ENCODE results near the gene PGM1. TPM values are rescaled to one million over a fixed set of nuclear protein-coding genes. Genes with fewer than 3 reads are reported as not detected.

Gene PGM1
- total and polyA plus RNA-seq, 9 donors, result 33.5 to 105 (median 50.4) TPM

- Histone ChIP-seq H3K36me3 (no peaks in the 10 kb centered on the region), H3K4me1 (ENCODE audit: insufficient read depth) (peaks cover 7% of the 10 kb centered on the region), H3K4me3 (no peak overlapping the region), H3K27ac (peak overlapping the region; percentile 23 to 62), H3K9me3 (no peaks in the 10 kb centered on the region), H3K27me3 (no peaks in the 10 kb centered on the region)
- intact Hi-C loops (cut with DNase I), result loop anchor here (5.0 to 10.0 kb wide), 3 partner anchors 460 to 572 kb away; no protein-coding TSS in a partner anchor
- no peak for TF ChIP-seq CTCF (IDR thresholded peaks at IDR 0.05)
- no peak for TF ChIP-seq POLR2A (IDR thresholded peaks at IDR 0.05)
- TF ChIP-seq EP300 (IDR thresholded peaks at IDR 0.05), result no peak
- peak; percentile 35 to 62 (median 50) for DNase-seq
- 26 to 42% (median 32%) methylated on average over 6 of the region's 6 CpGs for WGBS, 3 donors
These were observed 81.7 kb downstream of the PGM1 start for GRCh38 chr1:63674865-63675419.

GRCh38 chr1:63675420-63675931 lies 82.3 kb downstream of the PGM1 start:
- Histone ChIP-seq H3K4me3 (no peak overlapping the region), H3K27ac (peak overlapping the region; percentile 23 to 62), H3K27me3 (no peaks in the 10 kb centered on the region), H3K9me3 (no peaks in the 10 kb centered on the region), H3K36me3 (no peaks in the 10 kb centered on the region), H3K4me1 (ENCODE audit: insufficient read depth) (peaks cover 7% of the 10 kb centered on the region)
- TF ChIP-seq CTCF (IDR thresholded peaks at IDR 0.05), result no peak
- TF ChIP-seq EP300 (IDR thresholded peaks at IDR 0.05), result no peak
- TF ChIP-seq POLR2A (IDR thresholded peaks at IDR 0.05), result no peak
- intact Hi-C loops (cut with DNase I), result loop anchor here in 3 of 4 donors (5.0 to 10.0 kb wide), 2 partner anchors 459 to 462 kb away; no protein-coding TSS in a partner anchor
- DNase-seq, result peak; percentile 30 to 57 (median 46)
- WGBS, 3 donors, result 26 to 36% (median 26%) methylated on average over 9 of the region's 9 CpGs

- H3K9me3 ChIP-seq, result no peaks in the 10 kb centered on the region
- no peak for DNase-seq
- H3K4me3 ChIP-seq, result no peak overlapping the region
- peaks cover 7% of the 10 kb centered on the region for H3K4me1 ChIP-seq (ENCODE audit: insufficient read depth)
- intact Hi-C loops (cut with DNase I), result loop anchor here in 3 of 4 donors (5.0 to 10.0 kb wide), 2 partner anchors 457 to 460 kb away; no protein-coding TSS in a partner anchor
- H3K27ac ChIP-seq, result no peak overlapping the region
- no peak for TF ChIP-seq POLR2A (IDR thresholded peaks at IDR 0.05)
- no peak for TF ChIP-seq CTCF (IDR thresholded peaks at IDR 0.05)
- TF ChIP-seq EP300 (IDR thresholded peaks at IDR 0.05), result no peak
- 87 to 96% (median 93%) methylated on average over 3 of the region's 3 CpGs for WGBS, 3 donors
- H3K36me3 ChIP-seq, result no peaks in the 10 kb centered on the region
- no peaks in the 10 kb centered on the region for H3K27me3 ChIP-seq
These were observed 84.3 kb downstream of the PGM1 start for GRCh38 chr1:63677497-63677896.

GRCh38 chr1:63678200-63678599 lies 85.0 kb downstream of the PGM1 start:
- no peak for DNase-seq
- Histone ChIP-seq H3K27me3 (no peaks in the 10 kb centered on the region), H3K4me3 (no peak overlapping the region), H3K36me3 (no peaks in the 10 kb centered on the region), H3K9me3 (no peaks in the 10 kb centered on the region), H3K4me1 (ENCODE audit: insufficient read depth) (peaks cover 7% of the 10 kb centered on the region), H3K27ac (no peak overlapping the region)
- intact Hi-C loops (cut with DNase I), result loop anchor here in 3 of 4 donors (5.0 to 10.0 kb wide), 2 partner anchors 457 to 459 kb away; no protein-coding TSS in a partner anchor
- TF ChIP-seq CTCF (IDR thresholded peaks at IDR 0.05) (no peak), EP300 (IDR thresholded peaks at IDR 0.05) (no peak), POLR2A (IDR thresholded peaks at IDR 0.05) (no peak)
- WGBS, 3 donors, result 62 to 88% (median 72%) methylated on average over 1 of the region's 1 CpG
